NCI-H1436 (cell line): ENCODE measurements around the gene MED9.

Experiments
- DNase-seq: peaks from one replicate; lab custom pipeline; 2025; lab: John Stamatoyannopoulos, UW

Gene MED9

DNA sequence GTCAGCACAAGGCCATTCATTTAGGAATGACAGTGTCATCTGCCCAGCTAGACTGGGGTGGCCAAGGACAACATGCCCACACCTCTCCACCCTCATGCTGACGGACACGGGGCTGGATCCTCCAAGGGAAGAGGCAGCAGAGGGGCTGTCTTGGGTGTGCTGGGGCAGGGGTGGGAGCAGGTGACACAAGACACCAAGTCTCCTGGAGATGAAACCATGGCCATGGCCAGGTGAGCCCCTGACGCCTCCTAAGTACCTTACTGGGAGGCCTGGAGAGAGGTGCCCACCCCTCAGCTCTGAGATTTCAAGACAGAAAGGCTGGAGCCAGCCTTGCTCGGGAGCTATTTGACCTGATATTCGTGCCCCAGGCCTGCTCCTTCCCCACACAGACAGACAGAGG is 28.4 kb downstream of the MED9 start:
- DNase-seq: no peak

DNA sequence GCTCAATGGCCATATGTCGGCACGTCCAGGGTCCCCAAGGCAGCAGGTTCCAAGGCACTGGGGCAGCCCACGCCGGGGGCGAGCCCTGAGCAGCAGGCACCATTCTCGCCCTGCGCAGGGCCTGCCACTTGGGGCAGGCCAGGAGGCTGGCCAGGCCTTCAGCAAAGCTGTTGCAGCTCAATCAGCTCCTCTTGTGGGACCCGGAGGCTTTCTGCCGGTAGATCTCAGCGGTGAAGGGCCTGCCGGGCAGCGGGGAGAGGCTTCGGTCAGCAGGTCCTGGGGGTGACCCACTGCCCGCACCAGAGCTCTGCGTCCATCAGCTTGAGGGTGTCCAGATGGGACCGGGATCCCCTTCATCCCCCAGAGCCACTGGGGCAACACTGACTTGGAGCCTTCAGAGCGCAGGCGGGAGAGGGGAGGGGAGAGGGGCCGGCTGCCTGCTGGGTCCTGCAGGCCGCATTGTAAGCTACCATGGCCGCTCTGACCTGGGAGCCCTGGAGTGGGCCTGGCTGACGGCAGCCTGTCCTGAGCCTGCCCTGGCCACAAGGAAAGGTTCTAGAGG is 28.9 kb downstream of the MED9 start:
- DNase-seq: no peak

DNA sequence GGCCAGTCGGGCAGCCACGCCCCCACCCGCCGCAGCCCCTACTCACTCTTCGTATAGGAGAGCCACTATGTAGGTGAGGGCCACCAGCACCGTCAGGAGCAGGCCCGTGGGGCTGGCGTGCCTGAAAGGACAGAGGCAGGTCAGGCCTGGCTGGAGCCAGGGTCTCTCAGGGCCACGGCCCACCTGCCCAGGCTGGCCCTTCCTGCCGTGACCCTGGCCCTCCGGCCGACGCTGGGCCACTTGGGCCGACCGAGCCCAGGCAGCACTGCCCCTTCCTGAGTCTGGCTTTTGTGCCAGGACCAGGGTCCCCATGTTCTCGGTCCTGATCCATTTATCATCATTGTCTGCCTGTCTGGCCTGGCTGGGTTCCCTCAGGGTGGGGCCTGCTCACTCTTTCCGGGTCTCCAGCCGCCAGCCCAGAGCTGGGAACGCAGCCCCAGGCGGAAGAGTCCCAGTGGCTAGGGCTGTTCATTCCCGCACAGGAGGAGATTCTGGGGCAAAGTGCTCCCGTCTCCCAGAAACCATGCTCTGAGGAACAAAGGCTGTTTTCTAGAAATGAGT is 29.5 kb downstream of the MED9 start:
- DNase-seq: no peak

GRCh38 chr17:17506893-17507464 is 30.2 kb downstream of the MED9 start:
- no peak for DNase-seq

- no peak for DNase-seq
These were observed 30.7 kb downstream of the MED9 start for GRCh38 chr17:17507465-17508011.

DNA sequence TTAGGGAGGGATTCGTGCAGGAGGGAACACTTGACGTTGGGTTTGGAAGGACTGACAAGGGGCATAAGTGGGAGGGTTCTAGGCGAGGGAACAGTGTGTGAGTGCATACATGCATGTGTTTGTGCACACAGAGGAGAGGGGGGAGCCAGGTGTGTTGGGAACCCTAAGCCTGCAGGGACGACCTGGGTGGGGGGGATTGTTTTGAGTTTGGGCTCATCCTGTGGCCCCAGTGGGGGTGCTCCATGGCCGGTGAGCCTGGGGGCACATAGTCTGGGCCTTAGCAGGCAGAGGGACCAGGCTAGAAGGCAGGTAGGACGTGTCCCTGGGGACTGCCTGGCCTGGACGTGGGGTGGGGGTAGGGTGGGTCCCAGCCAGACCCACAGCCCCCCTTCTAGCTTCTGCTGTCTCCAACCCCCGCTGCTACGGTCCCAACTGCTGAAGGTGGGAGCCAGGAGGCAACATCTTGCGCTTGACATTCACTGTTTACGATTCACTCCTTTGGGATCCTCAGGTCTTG is 31.3 kb downstream of the MED9 start:
- DNase-seq: no peak

DNA sequence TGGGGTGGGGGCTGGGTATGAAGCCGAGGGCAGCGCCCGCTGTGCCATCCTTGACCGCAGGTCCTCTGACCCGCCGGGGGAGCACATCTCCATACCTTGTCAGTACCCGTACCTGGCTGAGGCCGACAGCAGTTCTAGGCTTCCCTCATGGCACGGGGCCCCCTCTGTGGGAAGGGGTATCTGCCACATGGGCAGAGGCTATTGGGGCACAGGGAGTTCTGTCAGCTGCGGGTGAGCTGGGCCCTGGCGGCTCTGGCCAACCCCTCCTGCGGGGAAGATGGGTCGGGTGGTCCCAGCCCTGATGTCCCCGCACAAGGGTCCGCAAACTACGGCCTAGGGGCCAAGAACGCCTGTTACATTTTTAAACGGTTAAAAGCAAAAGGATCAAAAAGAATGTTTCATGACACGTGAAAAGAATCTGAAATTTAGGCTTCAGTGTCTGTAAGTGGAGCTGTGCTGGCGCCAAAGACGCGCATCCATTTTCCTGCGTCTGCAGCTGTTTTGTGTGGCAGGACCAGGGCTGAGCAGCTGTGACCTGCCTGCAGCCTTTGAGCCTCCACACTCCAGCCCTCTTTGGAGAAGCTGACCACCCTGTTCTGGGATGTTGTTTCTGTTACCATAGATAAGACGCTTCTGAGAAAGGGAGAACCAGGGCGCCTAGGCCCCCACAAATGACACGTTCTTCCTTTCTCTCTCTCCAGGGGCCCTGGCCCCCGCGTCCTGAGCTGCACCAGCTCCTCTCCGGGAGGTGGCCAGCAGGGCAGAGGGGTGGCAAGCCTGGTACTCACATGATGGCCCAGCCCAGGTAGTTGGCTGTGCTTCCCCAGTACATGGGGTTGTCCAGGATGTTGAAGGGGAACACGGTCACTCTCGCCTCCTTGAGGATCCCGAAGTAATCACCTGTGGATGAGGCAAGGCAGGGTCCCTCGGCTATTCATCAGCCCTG is 32.1 kb downstream of the MED9 start:
- no peak for DNase-seq

DNA sequence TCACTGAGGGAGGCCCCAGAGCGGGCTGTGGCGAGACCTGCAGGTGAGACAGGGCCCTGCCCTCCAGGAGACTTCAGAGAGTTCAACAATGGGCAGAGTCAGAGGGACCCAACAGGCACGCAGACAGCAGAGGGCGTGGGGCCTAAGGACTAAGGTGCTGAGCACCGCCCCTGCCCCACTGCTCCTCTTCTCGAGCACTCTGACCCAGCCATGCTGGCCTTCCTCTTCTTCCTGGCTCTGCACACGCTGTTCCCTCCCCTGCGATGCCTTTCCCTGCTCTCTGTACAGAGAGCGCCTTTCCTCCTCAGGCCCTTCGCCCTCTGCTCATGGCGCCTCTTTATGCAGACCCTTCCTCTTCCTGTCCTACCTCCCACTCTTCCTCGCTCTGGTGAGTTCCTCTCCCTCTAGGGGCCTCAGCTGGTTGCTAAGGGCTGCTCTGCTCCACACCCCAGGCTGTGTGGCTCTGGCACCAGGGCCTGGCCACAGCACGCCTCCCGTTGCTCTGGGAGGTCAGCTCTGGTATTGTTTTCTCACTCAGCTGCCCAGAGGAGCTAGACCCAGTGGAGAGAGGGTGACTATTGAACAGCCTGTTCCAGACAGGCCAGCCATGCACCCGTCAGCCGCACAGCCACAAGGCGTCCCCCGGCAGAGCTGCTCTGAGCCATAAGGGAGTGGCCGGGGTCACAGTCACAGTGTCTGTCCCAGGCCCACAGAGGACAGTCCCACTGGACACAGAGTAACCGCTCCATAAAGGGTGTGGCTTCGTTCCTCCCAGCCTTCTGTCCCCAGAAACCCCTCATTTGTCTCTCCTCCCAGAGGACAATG is 33.0 kb downstream of the MED9 start:
- no peak for DNase-seq

DNA sequence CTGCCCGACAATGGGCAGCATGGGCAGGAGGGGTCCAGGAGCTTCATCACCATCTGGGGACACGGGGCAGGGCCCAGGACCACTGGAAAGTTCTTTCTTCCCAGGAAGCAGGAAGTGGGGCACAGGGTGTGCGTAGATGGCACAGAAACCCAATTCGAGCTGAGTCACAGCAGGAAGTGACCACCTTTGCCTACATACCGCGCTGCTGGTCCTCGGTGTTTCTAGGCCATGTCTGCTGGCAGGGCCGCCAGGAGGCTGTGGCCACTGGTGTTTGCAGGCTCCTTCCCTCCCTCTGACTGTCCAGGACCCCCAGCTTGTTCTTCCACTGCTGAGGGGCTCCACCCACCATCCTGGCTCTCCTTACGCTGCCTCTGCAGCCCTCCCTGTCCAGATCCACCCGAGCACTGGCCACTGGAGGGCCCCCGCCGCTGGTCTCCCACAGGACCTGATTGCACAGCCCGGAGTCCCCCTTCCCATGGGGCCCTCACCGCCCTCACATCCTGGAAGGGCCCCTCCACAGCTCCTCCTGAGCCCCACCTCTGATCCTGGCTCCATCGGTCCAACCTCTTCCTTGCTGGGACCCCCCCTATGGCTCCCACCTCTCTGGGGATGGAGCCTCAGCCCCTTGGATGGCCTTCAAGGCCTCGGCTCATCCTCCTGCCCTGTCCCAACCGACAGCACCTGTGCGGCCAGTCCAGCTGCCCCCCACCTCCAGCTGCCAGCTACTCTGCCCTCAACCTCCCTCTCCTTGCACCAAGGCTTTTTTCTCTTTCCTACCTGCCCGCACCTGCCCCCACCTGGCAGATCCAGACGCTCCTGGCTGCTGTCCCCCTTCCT is 33.9 kb downstream of the MED9 start:
- no peak for DNase-seq

DNA sequence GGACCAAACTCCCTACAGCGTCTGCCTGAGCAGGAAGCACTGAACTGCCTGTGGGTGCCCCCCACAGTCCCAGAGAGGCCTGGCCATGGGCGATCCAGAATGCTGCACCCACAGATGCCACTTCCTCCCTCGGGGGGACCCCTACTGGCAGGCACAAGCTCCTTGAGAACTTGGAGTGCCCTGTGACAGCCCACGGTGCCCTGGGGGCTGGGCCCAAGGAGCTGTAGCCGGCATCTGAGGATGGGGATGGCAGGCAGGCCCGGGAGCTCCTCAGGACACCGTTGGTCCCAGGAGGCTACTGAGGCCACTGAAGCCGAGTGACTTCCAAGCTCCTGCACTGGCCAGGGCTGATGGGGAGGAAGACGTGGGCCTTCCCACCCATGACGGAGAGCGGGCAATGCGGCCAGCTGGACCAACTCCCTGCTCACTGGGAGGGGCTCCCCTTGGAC is 34.5 kb downstream of the MED9 start:
- no peak for DNase-seq

- no peak for DNase-seq
These were observed 35.4 kb downstream of the MED9 start for GRCh38 chr17:17511881-17512858.

DNA sequence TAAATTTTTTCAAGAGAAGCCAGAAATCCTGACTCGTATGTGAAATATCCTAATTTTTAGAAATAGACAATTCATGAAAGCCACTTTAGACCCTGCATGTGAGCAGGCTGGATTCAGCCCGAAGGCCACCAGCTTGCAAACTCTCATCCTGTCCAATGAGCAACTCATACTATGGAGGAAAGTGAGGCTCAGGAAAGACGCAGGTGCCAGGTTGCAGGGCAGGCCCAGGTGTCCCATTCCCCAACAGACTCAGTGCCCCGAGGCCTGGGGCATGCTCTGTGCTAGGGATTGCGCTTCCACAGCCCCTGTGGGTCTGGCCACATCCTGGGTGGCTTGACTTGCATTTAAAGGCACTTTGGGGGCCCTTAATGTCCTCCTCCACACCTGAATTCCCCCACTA is 36.1 kb downstream of the MED9 start:
- no peak for DNase-seq

DNA sequence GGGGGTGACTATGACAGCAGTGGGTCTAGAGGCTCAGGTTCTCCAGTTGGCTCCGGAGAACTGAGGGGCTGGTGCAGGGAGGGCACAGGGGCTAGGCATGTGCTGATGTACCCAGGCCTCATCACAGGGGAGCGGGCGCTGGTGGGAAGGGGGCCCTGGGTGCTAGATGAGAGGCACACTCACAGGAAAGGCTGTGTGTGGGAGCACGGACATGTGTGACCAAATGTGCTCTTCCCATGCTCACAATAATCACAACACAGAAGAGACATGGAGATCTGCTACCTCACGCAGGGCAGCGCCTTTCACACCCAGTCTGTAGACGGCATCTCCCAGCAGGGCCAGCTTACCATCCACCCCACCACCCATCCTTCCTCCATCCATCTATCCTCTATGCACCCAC is 36.8 kb downstream of the MED9 start:
- DNase-seq: no peak

DNA sequence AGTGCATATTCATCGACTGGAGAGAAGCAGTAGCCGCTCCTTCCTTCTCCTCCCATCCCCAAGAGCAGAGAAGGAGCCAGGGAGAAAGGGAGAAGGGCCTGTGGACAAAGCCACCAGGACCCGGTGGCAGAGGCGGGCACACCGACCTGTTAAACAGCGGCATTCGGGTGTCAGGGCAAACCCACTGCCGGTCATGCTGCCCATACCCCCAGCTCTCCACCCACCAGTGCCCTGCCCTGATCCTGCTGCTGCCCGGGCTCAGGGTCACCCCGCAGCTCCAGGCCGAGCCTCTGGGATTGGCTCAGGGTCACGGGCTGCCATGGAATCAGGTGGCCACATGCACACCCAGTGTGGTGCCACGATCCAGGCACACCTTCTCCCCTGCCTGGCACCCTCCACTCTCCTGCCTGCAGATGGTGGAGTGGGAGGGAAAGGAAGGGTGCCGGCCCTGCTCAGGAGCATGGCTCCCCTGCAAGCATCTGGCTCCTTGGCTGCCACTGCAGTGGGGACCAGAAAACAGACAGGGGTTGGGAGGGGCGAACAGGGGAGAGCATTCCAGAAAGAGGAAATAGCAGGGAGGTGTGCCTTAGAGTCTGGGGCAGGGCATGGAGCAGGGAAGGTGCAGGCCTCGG is 37.7 kb downstream of the MED9 start:
- DNase-seq: no peak

DNA sequence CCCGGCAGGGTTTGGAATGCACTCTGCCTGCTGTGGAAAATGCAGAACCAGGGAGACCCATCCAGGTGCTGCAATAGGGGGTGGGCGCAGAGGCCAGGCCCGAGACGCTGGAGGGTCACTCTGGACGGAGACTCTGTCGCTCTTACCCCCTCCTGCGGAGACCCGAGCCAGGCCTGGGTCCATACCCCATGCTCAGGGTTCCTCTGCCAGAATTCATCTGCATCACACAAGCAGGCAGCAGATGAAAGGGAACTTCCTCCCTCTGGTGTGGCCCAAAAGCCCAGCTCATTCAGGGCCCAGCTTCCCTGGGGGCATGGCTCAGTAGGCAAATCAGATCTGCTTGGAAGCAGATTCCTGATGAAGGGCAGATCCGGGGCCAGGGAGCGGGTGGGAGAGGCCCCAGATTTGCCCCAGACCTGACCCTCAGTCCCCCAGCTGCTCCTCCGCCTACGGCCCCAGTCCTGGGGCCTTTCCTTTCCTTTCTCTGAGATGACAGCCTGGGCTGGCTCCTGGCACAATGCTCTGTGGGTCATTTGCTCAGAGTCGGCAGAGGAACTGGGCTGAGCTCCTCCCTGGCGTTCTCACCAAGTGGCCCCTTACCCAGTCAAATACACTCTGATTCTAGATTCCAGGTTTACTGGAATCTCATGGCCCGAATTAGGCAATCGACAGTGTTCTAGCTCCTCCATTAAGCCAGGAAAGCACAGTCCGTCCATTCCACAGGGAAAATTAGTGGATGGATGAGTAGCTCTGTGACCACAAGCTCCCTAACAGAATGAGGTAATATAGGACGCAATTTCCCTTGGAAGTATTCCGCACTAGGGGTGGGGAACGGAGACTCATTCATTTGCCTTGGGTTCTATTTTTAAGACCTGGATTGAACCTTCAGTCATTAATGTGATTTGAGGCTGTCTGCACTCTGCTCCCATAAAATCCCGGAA is 38.5 kb downstream of the MED9 start:
- no peak for DNase-seq

DNA sequence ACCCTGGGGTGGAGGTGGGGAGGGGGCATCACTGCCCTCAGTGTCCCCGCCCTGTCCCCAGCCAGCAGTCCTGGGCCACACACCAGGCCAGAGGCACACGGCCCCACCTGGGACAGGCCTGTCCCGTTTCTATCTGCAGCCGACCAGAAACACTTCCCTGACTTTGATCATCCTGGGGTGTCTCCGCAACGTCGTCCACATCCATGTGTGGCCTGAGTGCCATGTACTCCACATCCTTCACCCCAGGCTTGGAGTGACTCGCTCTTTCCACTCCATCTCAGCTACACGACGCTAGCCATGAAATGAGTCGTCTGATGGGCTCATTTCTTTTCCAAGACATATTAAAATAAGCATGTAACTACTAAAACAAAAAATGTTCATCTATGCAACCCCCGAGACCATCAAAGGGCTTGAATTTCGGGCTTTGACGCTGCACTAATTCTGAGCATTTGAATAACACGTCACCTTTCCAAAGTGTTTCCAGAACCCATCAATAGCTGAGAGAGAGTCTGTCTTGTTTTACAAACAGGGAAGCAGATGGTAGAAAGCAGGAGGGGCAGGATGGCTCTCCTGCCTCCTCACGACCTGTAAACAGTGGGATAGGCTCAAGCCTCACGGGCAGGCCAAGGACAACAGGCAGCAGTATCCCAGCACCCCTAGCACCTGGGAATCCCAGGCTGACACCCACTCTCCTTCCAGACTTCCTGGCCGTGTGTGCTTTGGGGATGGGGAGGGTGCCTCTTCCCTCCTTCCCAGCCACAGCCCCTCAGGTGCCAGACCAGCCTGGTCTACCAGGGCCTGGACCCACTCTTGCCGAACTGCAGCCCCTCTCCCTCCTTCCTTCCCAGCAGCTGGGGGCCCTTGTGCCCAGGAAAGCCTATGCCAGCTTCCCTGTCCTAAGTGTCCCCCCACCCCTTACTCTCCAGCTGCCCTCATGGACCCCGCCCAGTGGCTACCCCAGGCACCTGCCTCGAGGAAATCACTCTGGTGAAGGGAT is 39.4 kb downstream of the MED9 start:
- DNase-seq: no peak
